NB4 (cell line): ENCODE results near the gene TNFSF10.

Experiments used
- CTCF ChIP-seq: IDR thresholded peaks from one replicate; pipeline ENCODE4 v1.5.1; 2012; ENCODE audit warnings: low read depth, low read length
- MYC ChIP-seq: IDR thresholded peaks from 2 replicates; pipeline ENCODE4 v1.6.1; 2011; ENCODE audit warnings: low read depth, low read length

GRCh38 chr3:172568701-172569100 lies 45.5 kb upstream of the TNFSF10 start:
- TF ChIP-seq CTCF (no peak), MYC (no peak)
